Activated T-helper 1 cell treated with anti-CD3 and anti-CD28 coated beads, Interleukin-12 subunit alpha, Interleukin-12 subunit beta, Interleukin-2, Interleukin-4 antibody, amounts not matched to agents 30 ng/mL and 10 ng/mL and 1 ng/mL, durations not matched to agents 14 hours and 24 hours and 36 hours (primary cell): ENCODE data around the gene MYO18A. TPM values are rescaled to one million over a fixed set of nuclear protein-coding genes. Genes with fewer than 3 reads are reported as not detected.

ENCODE experiments used
- DNase-seq: peaks from one replicate; pipeline ENCODE4 v3.0.0; 2021; ENCODE audit warnings: low spot score
- H3K27ac Mint-ChIP-seq: one replicate; pipeline ENCODE4 v1.8.0; 2021; ENCODE audit warnings: mild to moderate bottlenecking, mixed read lengths
- H3K27me3 Mint-ChIP-seq: one replicate; pipeline ENCODE4 v1.8.0; 2022; ENCODE audit warnings: mild to moderate bottlenecking, moderate library complexity, mixed read lengths; ENCODE audit not compliant: insufficient read depth
- H3K36me3 Mint-ChIP-seq: one replicate; pipeline ENCODE4 v1.8.0; 2021; ENCODE audit warnings: low read depth, mixed read lengths
- H3K4me1 Mint-ChIP-seq: one replicate; pipeline ENCODE4 v1.8.0; 2021; ENCODE audit warnings: low read depth, mixed read lengths
- H3K4me3 Mint-ChIP-seq: one replicate; pipeline ENCODE4 v1.8.0; 2021; ENCODE audit warnings: mild to moderate bottlenecking, moderate library complexity, mixed read lengths
- H3K9me3 Mint-ChIP-seq: one replicate; pipeline ENCODE4 v1.8.0; 2021; ENCODE audit warnings: mixed read lengths
- intact Hi-C: fragments of 100-400 bp; cut with micrococcal nuclease; formaldehyde crosslinking; loops from one replicate; pipeline ENCODE4 v1.15.1; 2024
- total RNA-seq: library from RNA; stranded (reverse); gene quantifications from 2 replicates; pipeline ENCODE4 v1.2.3, GENCODE V29; 2022

MYO18A gene
- total RNA-seq, 1 donor from 2014 or later, result 40.5 TPM

DNA sequence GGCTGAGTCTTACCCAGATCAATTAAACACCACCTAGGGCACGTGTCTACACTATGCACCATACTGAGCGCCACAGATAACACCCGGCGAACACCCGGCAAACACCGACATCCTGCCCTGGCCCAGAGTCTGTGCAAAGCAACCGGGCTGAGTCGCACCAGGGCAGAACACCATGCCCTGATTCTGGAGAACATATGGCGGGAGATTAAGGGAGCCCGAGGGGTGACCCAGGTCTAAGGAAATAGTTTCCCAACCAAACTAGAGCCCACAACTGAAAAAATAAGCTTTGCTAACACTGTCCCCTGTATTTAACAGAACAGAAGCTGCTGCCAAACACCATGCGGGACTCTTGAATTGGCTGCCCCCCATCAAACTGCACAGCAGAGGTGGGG, 22.1 kb downstream of the MYO18A start:
- DNase-seq, result no peak
- H3K4me3 Mint-ChIP-seq, result no peak overlapping the region
- no peaks in the 10 kb centered on the region for H3K27me3 Mint-ChIP-seq
- intact Hi-C loops, result no loop called here
- no peaks in the 10 kb centered on the region for H3K9me3 Mint-ChIP-seq
- H3K4me1 Mint-ChIP-seq, result peaks cover 54% of the 10 kb centered on the region
- no peak overlapping the region for H3K27ac Mint-ChIP-seq
- H3K36me3 Mint-ChIP-seq, result no peaks in the 10 kb centered on the region

DNA sequence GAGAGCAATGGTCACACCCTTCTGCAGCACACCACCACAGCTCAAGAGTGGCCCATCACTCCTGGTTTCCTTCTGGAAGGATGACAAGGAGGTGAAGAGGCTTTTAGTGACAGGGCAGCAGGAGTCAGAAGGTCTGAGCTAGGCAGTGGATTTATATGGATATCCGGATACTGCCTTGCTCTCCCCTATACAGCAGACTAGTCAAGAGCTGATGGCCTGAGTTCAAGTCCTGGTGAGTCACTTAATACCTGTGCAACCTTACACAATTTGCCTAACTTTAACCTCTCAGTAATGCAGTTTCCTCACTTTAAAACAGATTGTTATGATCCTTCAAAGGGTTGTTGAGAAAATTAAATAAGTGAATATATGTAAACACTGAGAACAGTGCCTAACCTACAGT, 22.9 kb downstream of the MYO18A start:
- DNase-seq, result no peak
- Mint-ChIP-seq H3K4me3 (no peak overlapping the region), H3K27me3 (no peaks in the 10 kb centered on the region), H3K36me3 (no peaks in the 10 kb centered on the region), H3K9me3 (no peaks in the 10 kb centered on the region), H3K27ac (peak overlapping the region; percentile 50), H3K4me1 (peaks cover 54% of the 10 kb centered on the region)
- intact Hi-C loops, result no loop called here

DNA sequence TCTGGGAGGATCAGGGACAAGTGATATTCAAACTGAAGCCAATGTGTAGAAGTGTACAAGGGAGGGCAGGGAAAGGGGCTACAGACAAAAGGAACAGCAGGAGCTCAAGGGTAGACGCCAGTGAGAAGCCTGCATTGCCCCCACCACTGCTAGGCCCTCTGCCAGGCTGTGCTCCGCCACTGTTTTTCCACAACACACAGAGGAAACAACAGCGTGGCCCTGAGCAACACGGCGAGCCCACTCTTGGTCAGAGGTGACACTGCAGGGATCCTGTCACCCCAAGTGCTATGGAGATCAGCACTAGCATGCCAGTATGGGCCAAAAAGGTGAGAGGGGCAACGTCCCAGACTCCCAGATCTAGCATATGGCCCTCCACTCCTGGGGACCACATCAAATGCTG, 23.4 kb downstream of the MYO18A start:
- no peak for DNase-seq
- Mint-ChIP-seq H3K36me3 (peaks cover 1% of the 10 kb centered on the region), H3K27me3 (no peaks in the 10 kb centered on the region), H3K4me3 (no peak overlapping the region), H3K27ac (peak overlapping the region; percentile 50), H3K4me1 (peaks cover 59% of the 10 kb centered on the region), H3K9me3 (no peaks in the 10 kb centered on the region)
- intact Hi-C loops, result no loop called here

DNA sequence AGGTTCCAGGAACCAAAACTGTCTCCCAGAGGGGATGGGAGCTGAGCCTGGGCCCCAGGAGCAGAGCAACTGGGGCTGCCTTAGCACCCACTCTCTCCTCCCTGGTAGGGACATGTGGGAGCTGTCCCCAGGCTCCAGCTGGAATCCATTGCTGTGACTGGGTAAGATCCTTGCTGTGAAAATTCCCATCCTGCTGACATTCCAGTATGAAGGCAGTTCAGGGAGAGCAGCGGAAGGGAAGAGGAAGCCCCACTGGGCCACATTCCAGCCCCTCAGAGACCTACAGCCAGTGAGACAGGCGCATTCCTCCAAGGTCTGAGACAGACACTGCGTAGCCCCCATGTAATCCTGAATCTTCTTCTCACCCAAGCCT, 24.2 kb downstream of the MYO18A start:
- Mint-ChIP-seq H3K4me3 (no peak overlapping the region), H3K9me3 (no peaks in the 10 kb centered on the region), H3K36me3 (peaks cover 5% of the 10 kb centered on the region), H3K4me1 (peaks cover 60% of the 10 kb centered on the region), H3K27me3 (no peaks in the 10 kb centered on the region), H3K27ac (peak overlapping the region; percentile 87)
- intact Hi-C loops, result loop anchor here (1.0 kb wide), 2 partner anchors 15 to 24 kb away; partner anchors contain the start of gene MYO18A
- DNase-seq, result no peak

DNA sequence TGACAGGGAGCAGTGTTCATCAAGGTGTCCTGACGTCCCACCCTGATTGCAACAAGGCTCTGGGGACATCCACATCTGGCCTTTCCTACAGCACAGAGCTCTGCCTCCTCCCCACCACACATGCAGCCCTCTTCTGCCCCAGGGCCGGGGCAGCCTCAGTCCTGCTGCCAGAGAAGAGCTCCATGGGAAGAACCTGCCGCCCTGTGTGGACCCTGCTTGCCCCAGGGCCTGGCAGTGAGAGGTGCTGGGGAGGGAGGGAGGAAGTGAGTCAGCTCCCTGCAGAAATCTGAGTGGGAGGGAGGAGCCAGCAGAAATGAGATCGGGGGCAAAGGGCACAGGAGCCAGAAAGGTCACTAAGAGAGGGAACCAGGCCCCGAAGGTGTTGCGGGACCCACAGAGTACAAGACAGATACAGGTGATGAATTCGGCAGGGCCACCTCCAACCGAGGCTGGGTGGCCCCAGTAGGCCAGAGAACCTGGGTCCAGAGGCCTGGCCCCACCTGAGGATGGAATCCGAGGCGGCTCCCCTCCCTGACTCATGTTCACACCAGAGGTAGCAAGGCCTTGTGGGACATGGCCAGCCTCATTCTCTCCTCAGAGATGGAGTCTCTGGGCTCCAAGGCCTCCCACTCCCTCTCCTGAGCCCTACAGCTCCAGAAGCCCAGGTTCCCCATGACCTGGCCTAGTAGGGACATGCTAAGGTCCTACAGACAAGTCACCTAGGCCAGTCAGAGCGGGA, 24.8 kb downstream of the MYO18A start:
- intact Hi-C loops, result loop anchor here (1.0 kb wide), 2 partner anchors 14 to 25 kb away; partner anchors contain the start of gene MYO18A
- DNase-seq, result peak; percentile 51
- Mint-ChIP-seq H3K27ac (peak overlapping the region; percentile 87), H3K9me3 (no peaks in the 10 kb centered on the region), H3K36me3 (peaks cover 5% of the 10 kb centered on the region), H3K4me3 (peak overlapping the region; percentile 63), H3K4me1 (peaks cover 60% of the 10 kb centered on the region), H3K27me3 (no peaks in the 10 kb centered on the region)

DNA sequence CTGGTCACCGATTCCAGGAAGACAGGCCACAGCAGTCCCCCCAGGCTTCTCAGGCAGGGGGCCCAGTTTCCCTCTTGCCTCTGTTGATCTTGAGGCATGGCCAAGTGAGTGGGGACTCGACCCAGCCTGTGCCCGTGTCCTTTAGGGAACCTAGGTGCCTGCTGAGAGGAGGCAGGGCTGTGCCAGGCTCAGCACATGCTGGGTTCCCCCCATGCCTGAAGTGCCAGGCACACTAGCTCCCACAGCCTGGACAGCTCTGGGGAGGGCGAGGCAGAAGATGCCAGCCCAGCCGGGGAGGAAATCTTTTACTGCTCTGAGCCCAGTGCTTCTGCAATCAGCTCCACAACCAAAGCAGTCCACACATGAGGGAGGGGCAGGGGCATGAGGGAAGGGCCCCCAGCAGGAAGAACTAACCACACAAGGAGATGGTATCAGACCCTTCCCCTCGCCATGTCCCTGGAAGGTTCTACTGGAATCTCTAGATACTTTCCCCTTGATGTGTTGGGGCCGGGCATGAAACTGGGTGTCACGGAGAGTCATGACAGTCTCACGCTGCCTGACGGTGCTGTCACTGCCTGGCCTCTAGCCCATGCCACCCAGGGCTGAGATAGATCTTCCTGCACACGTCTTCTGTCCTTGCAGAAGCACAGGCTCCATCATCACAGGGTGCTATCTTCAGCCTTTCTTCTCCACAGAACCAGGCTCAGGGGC, 25.5 kb downstream of the MYO18A start:
- H3K9me3 Mint-ChIP-seq, result no peaks in the 10 kb centered on the region
- peaks cover 64% of the 10 kb centered on the region for H3K4me1 Mint-ChIP-seq
- no peaks in the 10 kb centered on the region for H3K27me3 Mint-ChIP-seq
- no peak for DNase-seq
- peak overlapping the region; percentile 63 for H3K4me3 Mint-ChIP-seq
- intact Hi-C loops, result loop anchor here (1.0 kb wide), 2 partner anchors 13 to 26 kb away; partner anchors contain the start of gene MYO18A
- peaks cover 5% of the 10 kb centered on the region for H3K36me3 Mint-ChIP-seq
- peak overlapping the region; percentile 87 for H3K27ac Mint-ChIP-seq

DNA sequence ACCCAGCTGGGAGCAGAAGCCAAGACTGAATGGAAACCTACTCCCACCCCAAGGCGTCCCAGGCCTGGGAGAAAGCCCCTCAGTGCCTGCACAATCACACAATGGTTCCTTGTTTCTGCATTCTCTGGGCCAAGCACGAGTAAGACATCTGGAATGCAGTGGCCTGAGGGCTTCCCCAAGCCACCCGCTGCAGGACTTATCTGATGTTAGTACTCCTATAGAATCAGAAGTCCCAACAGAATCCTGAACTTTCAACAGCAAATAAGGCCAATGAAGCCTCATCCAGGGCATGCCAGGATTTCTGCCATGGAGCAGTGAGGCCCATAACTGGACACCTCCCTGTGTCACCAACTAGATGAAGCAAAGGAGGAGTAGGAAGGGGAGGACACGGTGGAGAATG, 28.6 kb downstream of the MYO18A start:
- Mint-ChIP-seq H3K36me3 (peaks cover 5% of the 10 kb centered on the region), H3K4me3 (no peak overlapping the region), H3K27me3 (no peaks in the 10 kb centered on the region), H3K27ac (no peak overlapping the region), H3K4me1 (peaks cover 67% of the 10 kb centered on the region), H3K9me3 (no peaks in the 10 kb centered on the region)
- intact Hi-C loops, result no loop called here
- no peak for DNase-seq

DNA sequence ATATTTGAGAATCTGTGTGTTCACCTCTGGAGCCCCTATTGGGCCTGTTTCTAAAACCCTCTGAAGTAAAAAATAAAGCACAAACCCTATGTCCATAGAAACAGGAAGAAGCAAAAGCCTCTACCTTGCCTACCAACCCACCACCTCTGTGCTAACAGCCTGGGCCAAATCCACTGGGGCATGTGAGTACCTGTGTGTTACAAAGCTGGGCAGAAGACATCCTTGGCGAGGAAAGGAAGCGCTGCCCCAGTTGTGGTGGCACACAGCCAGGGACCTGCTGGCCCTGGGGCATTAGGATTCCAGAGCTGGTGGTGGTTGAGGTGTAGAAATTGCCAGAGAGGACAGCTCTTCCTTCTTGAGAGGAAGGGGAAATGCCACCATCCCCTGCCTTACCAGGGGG, 30.0 kb downstream of the MYO18A start:
- H3K36me3 Mint-ChIP-seq, result peaks cover 6% of the 10 kb centered on the region
- H3K4me3 Mint-ChIP-seq, result peak overlapping the region; percentile 54
- no peaks in the 10 kb centered on the region for H3K27me3 Mint-ChIP-seq
- DNase-seq, result no peak
- no peaks in the 10 kb centered on the region for H3K9me3 Mint-ChIP-seq
- no peak overlapping the region for H3K27ac Mint-ChIP-seq
- intact Hi-C loops, result no loop called here
- peaks cover 67% of the 10 kb centered on the region for H3K4me1 Mint-ChIP-seq

DNA sequence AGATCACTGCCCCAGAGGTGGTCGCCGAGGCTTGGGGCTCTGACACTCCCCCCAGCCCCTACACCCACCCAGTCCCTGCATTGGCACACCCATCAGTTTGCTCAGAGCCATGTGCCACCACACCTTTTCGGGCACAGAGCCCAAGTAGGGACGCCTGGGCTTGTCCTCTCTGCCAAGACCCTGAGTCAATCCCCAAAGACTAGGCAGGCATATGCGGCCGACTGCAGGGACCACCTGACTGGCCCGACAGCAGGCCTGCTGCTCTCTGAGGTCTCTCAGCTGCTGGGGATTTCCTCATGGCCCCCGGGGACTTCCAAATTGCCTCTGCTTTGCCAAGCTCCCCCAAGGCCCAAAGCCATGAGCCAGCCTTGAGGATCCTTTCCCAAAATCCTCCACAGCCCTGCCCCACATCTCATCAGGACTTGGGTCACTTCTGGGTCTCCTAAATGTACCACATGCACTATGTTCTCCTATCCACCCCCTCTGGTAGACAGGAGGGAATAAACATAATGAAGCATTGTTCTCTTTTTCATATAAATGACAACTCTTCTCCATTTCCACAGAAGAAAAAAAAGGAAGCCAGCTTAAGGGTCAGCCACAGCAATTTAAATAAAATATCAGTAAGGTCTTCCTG, 30.6 kb downstream of the MYO18A start:
- Mint-ChIP-seq H3K36me3 (peaks cover 6% of the 10 kb centered on the region), H3K9me3 (no peaks in the 10 kb centered on the region), H3K4me3 (peak overlapping the region; percentile 79), H3K27ac (peak overlapping the region; percentile 50), H3K27me3 (no peaks in the 10 kb centered on the region), H3K4me1 (peaks cover 64% of the 10 kb centered on the region)
- intact Hi-C loops, result loop anchor here (1.0 to 5.0 kb wide), 5 partner anchors 27 to 418 kb away; partner anchors contain the start of genes ABHD15, MYO18A and TP53I13
- DNase-seq, result no peak

DNA sequence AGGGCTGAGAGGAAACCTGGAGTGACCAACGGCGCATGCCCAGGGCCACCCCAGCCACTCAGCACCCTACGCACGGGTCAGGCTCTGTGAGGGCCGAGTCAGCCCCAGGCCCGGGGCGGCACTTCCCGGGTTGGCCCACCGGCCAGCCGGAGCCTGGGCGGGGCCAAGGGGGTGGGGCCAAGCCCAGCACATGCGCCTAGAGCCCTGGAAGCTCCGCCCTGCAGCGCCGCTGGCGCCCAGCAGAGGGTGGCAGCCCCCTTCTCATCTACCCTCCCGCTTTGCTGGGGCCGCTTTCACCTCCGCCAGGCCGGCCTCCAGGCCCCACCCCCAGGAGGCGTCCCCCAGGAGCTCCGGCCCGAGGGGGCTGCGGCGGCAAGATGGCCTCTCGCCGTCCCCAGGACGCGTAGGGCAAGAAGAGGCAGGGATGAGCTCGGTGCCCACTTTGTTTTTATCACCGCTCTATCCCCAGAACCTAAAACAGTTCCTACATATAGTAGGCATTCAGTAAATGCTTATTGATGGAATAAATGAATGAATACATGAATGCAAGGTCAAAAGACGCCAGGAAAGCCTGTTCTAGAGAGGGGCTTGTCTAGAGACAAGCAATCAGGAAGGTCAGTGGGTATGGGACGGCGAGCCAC, 31.3 kb downstream of the MYO18A start:
- peak overlapping the region; percentile 79 for H3K4me3 Mint-ChIP-seq
- peak; percentile 91 for DNase-seq
- no peaks in the 10 kb centered on the region for H3K9me3 Mint-ChIP-seq
- peak overlapping the region; percentile 64 for H3K27ac Mint-ChIP-seq
- intact Hi-C loops, result loop anchor here (1.0 to 5.0 kb wide), 6 partner anchors 9 to 418 kb away; partner anchors contain the start of genes ABHD15, MYO18A and TP53I13
- H3K36me3 Mint-ChIP-seq, result peaks cover 6% of the 10 kb centered on the region
- H3K4me1 Mint-ChIP-seq, result peaks cover 63% of the 10 kb centered on the region
- H3K27me3 Mint-ChIP-seq, result no peaks in the 10 kb centered on the region

DNA sequence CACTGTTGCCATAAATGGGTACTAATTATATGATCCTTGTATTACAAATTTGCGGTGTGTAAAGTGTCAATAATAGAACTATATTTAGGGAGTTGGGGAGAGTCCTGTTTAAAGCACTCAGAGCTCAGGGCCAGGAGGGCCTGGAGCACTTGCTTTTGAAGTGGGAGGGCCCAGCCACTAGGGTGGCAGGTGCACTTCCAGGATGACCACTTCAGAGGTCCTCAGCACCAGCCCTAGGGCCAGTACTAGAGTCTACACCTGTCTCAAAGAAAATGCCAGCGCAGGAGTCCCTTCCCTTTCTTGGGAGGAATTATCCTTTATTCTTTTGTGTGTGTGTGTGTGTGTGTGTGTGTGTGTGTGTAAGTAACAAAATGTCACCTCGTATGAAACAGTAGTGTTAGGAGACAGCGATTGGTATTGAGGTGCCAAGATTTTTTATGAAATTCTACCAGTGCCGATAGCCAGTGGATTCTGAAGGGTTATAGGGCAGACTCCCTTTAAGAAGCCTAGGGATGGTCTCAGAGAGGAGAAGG, 31.9 kb downstream of the MYO18A start:
- H3K4me1 Mint-ChIP-seq, result peaks cover 63% of the 10 kb centered on the region
- intact Hi-C loops, result loop anchor here (1.0 to 5.0 kb wide), 2 partner anchors 8 to 419 kb away; partner anchors contain the start of genes ABHD15 and TP53I13

DNA sequence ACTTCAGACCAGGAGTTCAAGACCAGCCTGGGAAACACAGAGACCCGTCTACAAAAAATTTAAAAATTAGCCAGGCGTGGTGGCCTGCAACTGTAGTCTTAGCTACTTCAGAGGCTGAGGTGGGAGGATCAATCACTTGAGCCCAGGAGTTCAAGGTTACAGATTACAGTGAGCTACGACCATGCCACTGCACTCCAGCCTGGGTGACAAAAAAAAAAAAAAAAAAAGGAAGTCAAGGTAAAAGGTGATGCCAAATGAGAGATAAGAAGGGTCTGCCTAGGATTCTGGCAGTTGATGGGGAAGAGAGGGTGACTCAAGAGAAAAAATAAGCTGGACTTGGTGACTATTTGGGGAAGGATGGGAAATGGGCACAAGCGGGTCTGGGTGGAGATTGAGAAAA, 32.5 kb downstream of the MYO18A start:
- Mint-ChIP-seq H3K27me3 (no peaks in the 10 kb centered on the region), H3K27ac (peak overlapping the region; percentile 45), H3K36me3 (peaks cover 8% of the 10 kb centered on the region), H3K4me1 (peaks cover 65% of the 10 kb centered on the region), H3K9me3 (no peaks in the 10 kb centered on the region), H3K4me3 (peak overlapping the region; percentile 38)
- DNase-seq, result no peak
- intact Hi-C loops, result loop anchor here (1.0 to 5.0 kb wide), 2 partner anchors 7 to 420 kb away; partner anchors contain the start of genes ABHD15 and TP53I13

More for the DNA sequence above, 31.9 kb downstream of the MYO18A start:
- Mint-ChIP-seq H3K9me3 (no peaks in the 10 kb centered on the region), H3K27me3 (no peaks in the 10 kb centered on the region), H3K4me3 (peak overlapping the region; percentile 74), H3K36me3 (peaks cover 8% of the 10 kb centered on the region), H3K27ac (peak overlapping the region; percentile 64)
- no peak for DNase-seq
